ENCODE data around the gene TUBE1. TPM values are rescaled to one million over a fixed set of nuclear protein-coding genes. Genes with fewer than 3 reads are reported as not detected.
A peak's percentile ranks its signal among the peaks of the same experiment; 100 is the strongest.

Gene TUBE1
- total and polyA plus RNA-seq, 8 donors: 14.2 to 55.1 (median 44.6) TPM

DNA sequence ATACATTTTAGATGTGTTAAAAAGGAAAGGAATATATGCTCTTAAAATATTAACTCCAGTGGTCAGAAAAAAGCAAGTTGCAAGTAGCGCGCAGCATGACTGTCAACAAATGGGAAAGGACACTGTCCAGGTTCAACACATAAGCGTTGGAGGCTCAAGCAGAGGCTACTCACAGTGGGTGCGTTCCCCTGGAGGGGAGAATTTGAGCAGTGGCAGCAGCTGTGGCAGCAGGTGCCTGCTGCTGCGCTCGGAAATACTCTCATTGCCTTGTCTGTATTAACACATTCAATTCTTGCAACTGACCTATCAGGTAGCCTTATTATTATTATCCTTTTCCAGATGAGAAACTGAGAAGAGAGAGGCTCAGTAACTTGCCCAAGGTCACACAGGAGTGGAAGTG, 55.3 kb downstream of the TUBE1 start:
- Histone ChIP-seq H3K4me1 (peaks cover 0 to 9% of the 10 kb centered on the region in 2 donors), H3K27ac (no peak overlapping the region), H3K4me3 (no peak overlapping the region), H3K27me3 (no peaks in the 10 kb centered on the region), H3K9me3 (no peaks in the 10 kb centered on the region), H3K36me3 (no peaks in the 10 kb centered on the region)
- DNase-seq: no peak
- ATAC-seq: no peak
- TF ChIP-seq, protein P1, sequence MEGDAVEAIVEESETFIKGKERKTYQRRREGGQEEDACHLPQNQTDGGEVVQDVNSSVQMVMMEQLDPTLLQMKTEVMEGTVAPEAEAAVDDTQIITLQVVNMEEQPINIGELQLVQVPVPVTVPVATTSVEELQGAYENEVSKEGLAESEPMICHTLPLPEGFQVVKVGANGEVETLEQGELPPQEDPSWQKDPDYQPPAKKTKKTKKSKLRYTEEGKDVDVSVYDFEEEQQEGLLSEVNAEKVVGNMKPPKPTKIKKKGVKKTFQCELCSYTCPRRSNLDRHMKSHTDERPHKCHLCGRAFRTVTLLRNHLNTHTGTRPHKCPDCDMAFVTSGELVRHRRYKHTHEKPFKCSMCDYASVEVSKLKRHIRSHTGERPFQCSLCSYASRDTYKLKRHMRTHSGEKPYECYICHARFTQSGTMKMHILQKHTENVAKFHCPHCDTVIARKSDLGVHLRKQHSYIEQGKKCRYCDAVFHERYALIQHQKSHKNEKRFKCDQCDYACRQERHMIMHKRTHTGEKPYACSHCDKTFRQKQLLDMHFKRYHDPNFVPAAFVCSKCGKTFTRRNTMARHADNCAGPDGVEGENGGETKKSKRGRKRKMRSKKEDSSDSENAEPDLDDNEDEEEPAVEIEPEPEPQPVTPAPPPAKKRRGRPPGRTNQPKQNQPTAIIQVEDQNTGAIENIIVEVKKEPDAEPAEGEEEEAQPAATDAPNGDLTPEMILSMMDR (IDR thresholded peaks at IDR 0.05): no peak
- intact Hi-C loops (cut with DNase I): no loop called here

GRCh38 chr6:112030961-112031660, 56.2 kb downstream of the TUBE1 start:
- DNase-seq (no peak), ATAC-seq (peak; percentile 34)
- Histone ChIP-seq H3K4me1 (peaks cover 0 to 9% of the 10 kb centered on the region in 2 donors), H3K27ac (no peak overlapping the region), H3K27me3 (no peaks in the 10 kb centered on the region), H3K36me3 (no peaks in the 10 kb centered on the region), H3K9me3 (no peaks in the 10 kb centered on the region), H3K4me3 (no peak overlapping the region)
- intact Hi-C loops (cut with DNase I): no loop called here
- TF ChIP-seq, protein P1 (IDR thresholded peaks at IDR 0.05): no peak

GRCh38 chr6:112030206-112030960, 56.9 kb downstream of the TUBE1 start:
- DNase-seq (no peak), ATAC-seq (peak; percentile 80)
- no peaks in the 10 kb centered on the region for H3K36me3 ChIP-seq
- no peak overlapping the region for H3K4me3 ChIP-seq
- H3K4me1 ChIP-seq: peaks cover 0 to 9% of the 10 kb centered on the region in 2 donors
- TF ChIP-seq, protein P1 (IDR thresholded peaks at IDR 0.05): no peak
- intact Hi-C loops (cut with DNase I): no loop called here
- no peak overlapping the region for H3K27ac ChIP-seq
- H3K27me3 ChIP-seq: no peaks in the 10 kb centered on the region
- H3K9me3 ChIP-seq: no peaks in the 10 kb centered on the region

DNA sequence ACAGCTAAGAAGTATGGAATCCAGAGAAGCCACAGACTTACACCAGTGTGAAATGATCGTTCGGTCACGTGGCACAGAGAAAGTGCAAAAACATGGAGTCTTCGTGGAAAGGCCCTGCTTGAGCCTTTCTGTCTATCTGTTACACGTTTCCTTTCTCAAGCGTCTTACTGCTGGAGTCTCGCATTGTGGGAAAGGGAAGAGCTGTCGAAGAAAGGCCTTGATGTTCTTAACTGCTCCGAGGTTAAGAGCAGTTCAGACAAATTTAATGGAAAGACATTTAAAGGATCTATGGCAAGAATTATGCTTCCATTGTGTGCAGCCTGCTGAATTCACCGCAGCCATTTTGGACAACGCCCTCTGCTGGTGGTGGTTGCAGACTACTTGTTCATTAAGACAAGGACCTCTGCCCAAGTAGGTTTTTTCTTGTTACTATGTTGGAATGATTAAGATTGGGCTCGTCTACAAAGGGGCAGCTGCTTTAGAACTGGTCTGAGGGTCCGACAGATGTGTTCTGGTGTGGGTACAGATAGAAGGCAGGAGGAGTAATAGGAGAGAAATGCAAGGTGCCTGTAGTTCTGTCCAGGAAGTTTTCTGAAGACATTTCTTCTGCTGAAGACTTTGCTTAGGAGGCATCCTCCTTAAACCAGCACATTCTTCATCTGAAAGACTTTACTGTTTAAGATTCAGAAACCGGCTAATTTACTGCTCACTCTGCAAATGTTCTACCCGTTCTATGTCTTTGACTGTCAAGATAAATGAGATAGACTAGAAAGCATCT, 58.0 kb downstream of the TUBE1 start:
- intact Hi-C loops (cut with DNase I): no loop called here
- Histone ChIP-seq H3K36me3 (no peaks in the 10 kb centered on the region), H3K4me3 (no peak overlapping the region), H3K4me1 (peaks cover 0 to 9% of the 10 kb centered on the region in 2 donors), H3K27me3 (no peaks in the 10 kb centered on the region), H3K27ac (no peak overlapping the region), H3K9me3 (no peaks in the 10 kb centered on the region)
- peak in 2 of 4 donors; percentile 46 to 57 for DNase-seq
- peak; percentile 60 for ATAC-seq
- TF ChIP-seq, protein P1 (IDR thresholded peaks at IDR 0.05): peak; percentile 44 to 67
